ENCODE results near the gene OR8B8.

OR8B8 gene

GRCh38 chr11:124446916-124447315 is 1.4 kb upstream of the OR8B8 start:
- no peak for DNase-seq (ENCODE audit: extremely low spot score)
- CTCF ChIA-PET = interaction anchor here (0.8 to 1.4 kb wide), 3 partner anchors 12 to 22 kb away, joined by 3 read pairs; partner anchors contain the start of gene OR8B4

DNA sequence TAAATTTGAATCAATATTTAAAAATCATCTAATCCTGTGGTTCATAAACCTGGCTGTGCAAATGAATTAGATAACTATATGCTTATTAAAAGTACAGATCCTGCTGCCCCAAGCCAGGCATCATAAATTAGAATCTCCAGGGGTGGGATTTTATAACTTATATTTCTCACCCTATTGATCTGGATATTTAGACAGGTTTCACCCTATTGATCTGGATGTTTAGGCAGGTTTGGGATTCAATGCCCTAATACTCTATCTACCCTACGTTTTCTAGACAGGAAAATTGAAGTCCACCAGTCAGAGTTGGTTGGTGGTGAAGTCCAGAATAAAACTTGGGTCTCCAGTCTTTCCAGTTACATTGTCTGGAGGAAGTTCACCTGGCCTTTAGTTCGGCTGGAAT is 2.6 kb downstream of the OR8B8 start:
- no peak for DNase-seq (ENCODE audit: extremely low spot score)
- POLR2A ChIA-PET = no interaction called here
- TF ChIP-seq, protein P1, sequence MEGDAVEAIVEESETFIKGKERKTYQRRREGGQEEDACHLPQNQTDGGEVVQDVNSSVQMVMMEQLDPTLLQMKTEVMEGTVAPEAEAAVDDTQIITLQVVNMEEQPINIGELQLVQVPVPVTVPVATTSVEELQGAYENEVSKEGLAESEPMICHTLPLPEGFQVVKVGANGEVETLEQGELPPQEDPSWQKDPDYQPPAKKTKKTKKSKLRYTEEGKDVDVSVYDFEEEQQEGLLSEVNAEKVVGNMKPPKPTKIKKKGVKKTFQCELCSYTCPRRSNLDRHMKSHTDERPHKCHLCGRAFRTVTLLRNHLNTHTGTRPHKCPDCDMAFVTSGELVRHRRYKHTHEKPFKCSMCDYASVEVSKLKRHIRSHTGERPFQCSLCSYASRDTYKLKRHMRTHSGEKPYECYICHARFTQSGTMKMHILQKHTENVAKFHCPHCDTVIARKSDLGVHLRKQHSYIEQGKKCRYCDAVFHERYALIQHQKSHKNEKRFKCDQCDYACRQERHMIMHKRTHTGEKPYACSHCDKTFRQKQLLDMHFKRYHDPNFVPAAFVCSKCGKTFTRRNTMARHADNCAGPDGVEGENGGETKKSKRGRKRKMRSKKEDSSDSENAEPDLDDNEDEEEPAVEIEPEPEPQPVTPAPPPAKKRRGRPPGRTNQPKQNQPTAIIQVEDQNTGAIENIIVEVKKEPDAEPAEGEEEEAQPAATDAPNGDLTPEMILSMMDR (IDR thresholded peaks at IDR 0.05; ENCODE audit: control extremely low read depth, extremely low read depth, low read depth, missing control alignments) = no peak
- CTCF ChIA-PET = interaction anchor here (1.0 to 1.3 kb wide), 3 partner anchors 8 to 13 kb away, joined by 3 to 4 read pairs (median 4); no protein-coding TSS in a partner anchor

More at GRCh38 chr11:124446916-124447315, 1.4 kb upstream of the OR8B8 start:
- TF ChIP-seq, protein P1 (IDR thresholded peaks at IDR 0.05; ENCODE audit: control extremely low read depth, extremely low read depth, low read depth, missing control alignments) = no peak
- POLR2A ChIA-PET = no interaction called here

DNA sequence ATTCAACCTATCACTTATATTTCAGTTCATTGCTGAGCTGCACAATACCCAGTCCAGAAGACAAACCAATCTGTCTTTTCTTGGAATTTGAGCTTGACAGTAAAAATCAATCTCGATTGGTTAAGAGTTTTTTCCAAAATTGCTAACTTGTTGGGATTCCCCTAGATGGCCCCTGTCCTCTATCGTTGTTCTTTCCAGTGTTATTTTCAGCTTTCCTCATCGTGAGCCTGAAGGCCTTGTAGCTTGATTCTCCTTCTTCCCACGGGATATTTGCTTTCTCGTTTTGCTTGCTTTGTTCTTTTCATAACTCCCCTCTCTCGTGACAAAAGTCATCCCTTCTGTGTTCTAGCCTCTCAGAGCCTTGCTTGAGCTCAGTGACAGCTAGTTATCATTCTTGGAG is 3.1 kb downstream of the OR8B8 start:
- CTCF ChIA-PET = interaction anchor here (1.0 to 1.3 kb wide), 3 partner anchors 9 to 12 kb away, joined by 3 to 4 read pairs (median 4); no protein-coding TSS in a partner anchor
- POLR2A ChIA-PET = no interaction called here
- DNase-seq (ENCODE audit: extremely low spot score) = no peak
- TF ChIP-seq, protein P1 (IDR thresholded peaks at IDR 0.05; ENCODE audit: control extremely low read depth, extremely low read depth, low read depth, missing control alignments) = no peak

GRCh38 chr11:124441519-124441918 is 4.0 kb downstream of the OR8B8 start:
- no peak for DNase-seq (ENCODE audit: extremely low spot score)
- TF ChIP-seq, protein P1 (IDR thresholded peaks at IDR 0.05; ENCODE audit: control extremely low read depth, extremely low read depth, low read depth, missing control alignments) = no peak
- CTCF ChIA-PET = interaction anchor here (1.3 kb wide), 1 partner anchor 9 kb away, joined by 4 read pairs; no protein-coding TSS in a partner anchor
- POLR2A ChIA-PET = interaction anchor here (0.6 kb wide), 1 partner anchor 1144 kb away, joined by 3 read pairs; no protein-coding TSS in a partner anchor

DNA sequence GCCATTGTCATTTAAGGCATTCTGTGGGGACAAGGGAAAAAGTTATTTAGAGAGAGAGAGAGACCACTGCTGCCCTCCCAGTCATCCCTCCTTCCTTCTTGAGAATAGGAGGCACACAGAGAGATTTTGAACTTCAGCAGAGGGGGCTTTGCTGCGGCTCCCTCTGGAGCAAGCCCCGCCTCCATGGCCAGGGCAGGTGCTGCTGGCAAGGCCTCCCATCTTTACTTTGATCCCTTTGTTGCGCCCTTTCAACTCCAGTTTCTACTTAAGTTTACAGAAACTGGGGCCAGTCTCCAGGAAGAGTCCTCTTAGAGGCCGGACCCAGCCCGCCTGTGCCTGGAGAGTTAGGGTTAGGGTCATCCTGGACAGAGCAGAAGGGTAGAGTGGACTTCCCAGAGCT is 4.4 kb downstream of the OR8B8 start:
- TF ChIP-seq, protein P1 (IDR thresholded peaks at IDR 0.05; ENCODE audit: control extremely low read depth, extremely low read depth, low read depth, missing control alignments) = no peak
- POLR2A ChIA-PET = interaction anchor here (0.6 kb wide), 1 partner anchor 1144 kb away, joined by 3 read pairs; no protein-coding TSS in a partner anchor
- DNase-seq (ENCODE audit: extremely low spot score) = no peak
- CTCF ChIA-PET = no interaction called here

- TF ChIP-seq, protein P1 (IDR thresholded peaks at IDR 0.05; ENCODE audit: control extremely low read depth, extremely low read depth, low read depth, missing control alignments) = no peak
- ChIA-PET POLR2A (no interaction called here), CTCF (no interaction called here)
- no peak for DNase-seq (ENCODE audit: extremely low spot score)
Measured at GRCh38 chr11:124440608-124441007, 4.9 kb downstream of the OR8B8 start.

Data from GM10248 (cell line).